C1 segment of cervical spinal cord (tissue), 14 donors: Measurements from ENCODE around the gene TMEM126A.
"Not testable (repeated sequence)": the region's sequence is repeated elsewhere in the genome, so short reads cannot be mapped to it uniquely, and the experiment has no call there.

Source experiments
- DNase-seq, 14 donors: peaks; one replicate each; lab custom pipeline; 2025; lab: John Stamatoyannopoulos, UW

TMEM126A gene

GRCh38 chr11:85647604-85648299 is at the start of gene TMEM126A:
Gene TMEM126A, plus strand, starts transcription at chr11:85647967. Its CDS starts 2,289 bp downstream, at chr11:85650256.
- DNase-seq: peak; percentile 31 to 90 (median 84)

GRCh38 chr11:85599083-85599482 is 48.7 kb upstream of the TMEM126A start:
- DNase-seq: no peak

GRCh38 chr11:85602526-85603213 is 45.1 kb upstream of the TMEM126A start:
- no peak for DNase-seq

GRCh38 chr11:85603220-85603619 is 44.5 kb upstream of the TMEM126A start:
- no peak for DNase-seq

GRCh38 chr11:85606237-85606636 is 41.5 kb upstream of the TMEM126A start:
- not testable (repeated sequence) for DNase-seq

GRCh38 chr11:85608621-85609020 is 39.1 kb upstream of the TMEM126A start:
- DNase-seq: not testable (repeated sequence)

GRCh38 chr11:85609286-85609685 is 38.5 kb upstream of the TMEM126A start:
- DNase-seq: not testable (repeated sequence)

- not testable (repeated sequence) for DNase-seq
Measured at GRCh38 chr11:85611643-85612042, 36.1 kb upstream of the TMEM126A start.

GRCh38 chr11:85619499-85619898 is 28.3 kb upstream of the TMEM126A start:
- no peak for DNase-seq

- DNase-seq: no peak
Measured at GRCh38 chr11:85620256-85620655, 27.5 kb upstream of the TMEM126A start.

GRCh38 chr11:85626496-85626895 is 21.3 kb upstream of the TMEM126A start:
- DNase-seq: peak in 1 of 14 donors; percentile 23

GRCh38 chr11:85627332-85627997 is 20.3 kb upstream of the TMEM126A start, which contains the start of gene DLG2:
Gene DLG2, minus strand, starts transcription at chr11:85627344.
- DNase-seq: peak in 12 of 14 donors; percentile 30 to 80 (median 52)

- peak; percentile 69 to 99 (median 96) for DNase-seq
Measured at GRCh38 chr11:85627998-85628770, 19.6 kb upstream of the TMEM126A start, which contains the start of gene TMEM126B. Gene TMEM126B, plus strand, starts transcription at chr11:85628593. Its CDS starts 15 bp downstream, at chr11:85628608.

GRCh38 chr11:85628771-85629341 is 18.9 kb upstream of the TMEM126A start:
- DNase-seq: peak in 3 of 14 donors; percentile 37 to 54 (median 44)

GRCh38 chr11:85634747-85635146 is 13.0 kb upstream of the TMEM126A start:
- DNase-seq: no peak

- DNase-seq: no peak
Measured at GRCh38 chr11:85643191-85643614, 4.6 kb upstream of the TMEM126A start.

- no peak for DNase-seq
Measured at GRCh38 chr11:85647078-85647477, 689 bp upstream of the TMEM126A start.

GRCh38 chr11:85651118-85651517 is 3.4 kb downstream of the TMEM126A start:
- no peak for DNase-seq

GRCh38 chr11:85652786-85653447 is 5.2 kb downstream of the TMEM126A start:
- DNase-seq: no peak

- DNase-seq: not testable (repeated sequence)
Measured at GRCh38 chr11:85654343-85654742, 6.6 kb downstream of the TMEM126A start.
